Measurements from ENCODE around the gene FRK.
A peak's percentile ranks its signal among the peaks of the same experiment; 100 is the strongest.
"Not testable (repeated sequence)": the region's sequence is repeated elsewhere in the genome, so short reads cannot be mapped to it uniquely, and the experiment has no call there.

Gene FRK

GRCh38 chr6:116060572-116061283 lies at the start of gene FRK:
Gene FRK, minus strand, starts transcription at chr6:116060891. Its CDS starts 580 bp downstream, at chr6:116060311.
- no peak for DNase-seq (ENCODE audit: low read depth)

- DNase-seq (ENCODE audit: low read depth): no peak
These were observed 48.1 kb upstream of the FRK start for GRCh38 chr6:116108836-116109235.

GRCh38 chr6:116106146-116106545 lies 45.5 kb upstream of the FRK start:
- no peak for DNase-seq (ENCODE audit: low read depth)

- DNase-seq (ENCODE audit: low read depth): no peak
These were observed 44.6 kb upstream of the FRK start for GRCh38 chr6:116105247-116105646.

GRCh38 chr6:116104636-116105035 lies 43.9 kb upstream of the FRK start:
- no peak for DNase-seq (ENCODE audit: low read depth)

GRCh38 chr6:116102873-116103272 lies 42.2 kb upstream of the FRK start:
- DNase-seq (ENCODE audit: low read depth): no peak

GRCh38 chr6:116101790-116102189 lies 41.1 kb upstream of the FRK start:
- DNase-seq (ENCODE audit: low read depth): no peak

GRCh38 chr6:116101302-116101718 lies 40.6 kb upstream of the FRK start:
- DNase-seq (ENCODE audit: low read depth): peak; percentile 37

- peak; percentile 77 for DNase-seq (ENCODE audit: low read depth)
These were observed 40.0 kb upstream of the FRK start, which contains the start of gene NT5DC1 for GRCh38 chr6:116100419-116101301. Gene NT5DC1, plus strand, starts transcription at chr6:116100853. Its CDS starts 78 bp downstream, at chr6:116100931.

- DNase-seq (ENCODE audit: low read depth): no peak
These were observed 38.3 kb upstream of the FRK start for GRCh38 chr6:116099036-116099435.

- no peak for DNase-seq (ENCODE audit: low read depth)
These were observed 36.5 kb upstream of the FRK start for GRCh38 chr6:116096979-116097816.

GRCh38 chr6:116096048-116096759 lies 35.5 kb upstream of the FRK start:
- not testable (repeated sequence) for DNase-seq (ENCODE audit: low read depth)

GRCh38 chr6:116094041-116094440 lies 33.4 kb upstream of the FRK start:
- DNase-seq (ENCODE audit: low read depth): no peak

GRCh38 chr6:116090251-116090650 lies 29.6 kb upstream of the FRK start:
- no peak for DNase-seq (ENCODE audit: low read depth)

GRCh38 chr6:116088946-116089345 lies 28.3 kb upstream of the FRK start:
- no peak for DNase-seq (ENCODE audit: low read depth)

GRCh38 chr6:116087437-116088027 lies 26.8 kb upstream of the FRK start:
- no peak for DNase-seq (ENCODE audit: low read depth)

- no peak for DNase-seq (ENCODE audit: low read depth)
These were observed 23.6 kb upstream of the FRK start for GRCh38 chr6:116084284-116084683.

GRCh38 chr6:116083052-116083451 lies 22.4 kb upstream of the FRK start:
- DNase-seq (ENCODE audit: low read depth): no peak

- DNase-seq (ENCODE audit: low read depth): no peak
These were observed 18.3 kb upstream of the FRK start for GRCh38 chr6:116078945-116079344.

- DNase-seq (ENCODE audit: low read depth): no peak
These were observed 17.8 kb upstream of the FRK start for GRCh38 chr6:116078522-116078921.

GRCh38 chr6:116074732-116075390 lies 14.2 kb upstream of the FRK start:
- no peak for DNase-seq (ENCODE audit: low read depth)
